Measurements from ENCODE around the gene NEURL1.

The NEURL1 gene

DNA sequence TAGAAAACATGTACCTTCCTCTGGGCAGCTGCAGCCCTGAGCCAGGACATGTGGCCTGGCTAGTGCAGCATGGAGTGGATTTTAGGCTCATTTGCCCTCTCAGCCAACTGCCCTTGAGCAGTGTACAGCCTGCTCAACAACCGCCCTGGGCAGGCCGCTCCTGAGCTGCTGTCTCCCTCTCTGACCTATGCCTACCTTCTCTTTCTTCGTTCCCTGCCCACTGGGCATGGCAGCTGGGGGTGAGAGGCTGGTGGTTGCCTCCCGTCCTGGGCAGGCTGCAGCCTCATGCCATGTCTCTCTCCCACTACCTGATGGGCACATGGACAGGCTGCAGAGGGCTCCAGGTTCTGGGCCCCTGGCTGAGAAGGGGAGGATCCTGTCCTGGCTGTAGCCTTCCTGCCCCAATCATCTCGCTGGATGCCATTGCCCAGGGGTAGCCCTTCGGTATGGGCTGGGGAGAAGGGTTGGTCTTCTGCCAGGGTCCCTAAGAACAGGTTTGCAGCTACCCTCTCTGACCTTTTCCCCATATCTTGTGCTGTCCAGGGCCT is 97.3 kb downstream of the NEURL1 start:
- no peaks in the 10 kb centered on the region for H3K36me3 ChIP-seq (ENCODE audit: control insufficient read depth, insufficient read depth, low read length)
- H3K27me3 ChIP-seq (ENCODE audit: control insufficient read depth, insufficient read depth, low read length): no peaks in the 10 kb centered on the region
- no peak overlapping the region for H3K4me3 ChIP-seq (ENCODE audit: low read depth, low read length)
- H3K9ac ChIP-seq (ENCODE audit: low read depth, low read length): no peak overlapping the region
- no peaks in the 10 kb centered on the region for H3K9me3 ChIP-seq (ENCODE audit: control insufficient read depth, insufficient read depth, low read length)
- no peaks in the 10 kb centered on the region for H3K4me1 ChIP-seq (ENCODE audit: control insufficient read depth, insufficient read depth, low read length)

DNA sequence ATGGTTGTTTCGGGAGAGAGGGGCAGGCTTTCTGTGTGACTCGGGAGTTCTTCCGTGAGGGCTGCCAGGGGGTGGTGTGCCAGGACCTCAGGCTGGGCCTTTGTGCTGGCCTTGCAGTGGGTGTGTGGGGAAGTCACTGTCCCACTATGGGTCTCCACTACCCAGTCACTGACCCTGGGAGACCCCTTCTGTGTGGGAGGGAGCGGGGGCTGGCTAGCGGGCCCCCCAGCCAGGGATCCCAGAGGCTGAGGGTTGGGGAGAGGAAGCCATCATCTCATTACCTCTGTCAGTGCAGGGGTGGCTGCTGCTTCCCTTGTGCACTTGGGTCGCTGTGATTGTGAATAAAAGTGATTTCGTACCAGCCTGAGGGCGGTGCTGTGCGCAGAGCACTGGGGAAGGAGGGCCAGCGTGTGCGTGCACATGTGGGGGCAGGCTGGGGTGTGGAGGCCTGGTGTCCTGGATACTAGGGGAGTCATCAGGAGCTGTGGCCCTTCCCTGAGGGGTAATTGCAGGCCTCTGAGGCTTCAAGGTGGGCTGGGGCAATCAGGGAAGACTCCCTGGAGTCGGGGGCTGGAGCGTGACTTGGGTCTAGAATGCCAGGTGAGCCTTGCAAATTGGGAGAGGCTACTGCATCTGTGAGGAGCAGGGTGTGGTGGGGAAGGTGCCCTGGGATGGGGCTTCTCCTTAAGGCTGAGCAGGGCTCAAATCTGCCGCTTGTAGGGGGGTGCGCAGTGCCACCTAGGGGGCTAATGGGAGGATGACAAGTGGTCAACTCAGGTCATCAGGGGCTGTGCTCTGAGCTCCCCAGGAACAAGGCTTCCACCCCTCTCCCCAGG is 98.9 kb downstream of the NEURL1 start:
- Histone ChIP-seq H3K4me3 (ENCODE audit: low read depth, low read length) (no peak overlapping the region), H3K36me3 (ENCODE audit: control insufficient read depth, insufficient read depth, low read length) (no peaks in the 10 kb centered on the region), H3K9me3 (ENCODE audit: control insufficient read depth, insufficient read depth, low read length) (no peaks in the 10 kb centered on the region), H3K4me1 (ENCODE audit: control insufficient read depth, insufficient read depth, low read length) (no peaks in the 10 kb centered on the region), H3K27me3 (ENCODE audit: control insufficient read depth, insufficient read depth, low read length) (no peaks in the 10 kb centered on the region), H3K9ac (ENCODE audit: low read depth, low read length) (no peak overlapping the region)

DNA sequence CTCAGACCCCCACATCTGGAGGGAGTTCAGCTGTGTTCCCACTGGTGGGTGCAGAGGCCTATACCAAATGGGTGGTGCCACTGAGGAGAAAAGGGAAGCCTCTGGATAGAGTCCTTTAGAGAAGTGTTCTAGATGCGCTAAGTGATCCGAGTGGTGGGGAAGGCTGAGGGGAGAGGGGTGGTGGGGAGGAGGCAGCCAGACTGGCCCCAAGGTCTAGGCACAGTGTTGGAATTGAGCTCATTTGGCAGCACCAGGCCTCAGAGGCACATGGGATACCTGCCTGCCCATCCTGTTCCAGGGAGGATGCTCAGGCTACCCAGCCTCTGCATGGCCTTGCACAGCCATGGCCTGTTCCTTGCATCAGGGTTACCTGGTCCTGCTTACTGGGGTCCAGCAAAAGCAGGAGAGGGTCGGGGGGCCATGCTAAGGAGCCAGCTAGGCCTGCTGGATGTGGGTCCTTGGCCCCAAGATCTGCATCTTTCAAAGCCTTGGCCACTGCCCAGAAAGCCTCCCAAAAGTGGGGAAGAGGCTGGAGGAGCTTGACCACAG is 99.6 kb downstream of the NEURL1 start:
- Histone ChIP-seq H3K36me3 (ENCODE audit: control insufficient read depth, insufficient read depth, low read length) (no peaks in the 10 kb centered on the region), H3K9ac (ENCODE audit: low read depth, low read length) (no peak overlapping the region), H3K4me1 (ENCODE audit: control insufficient read depth, insufficient read depth, low read length) (no peaks in the 10 kb centered on the region), H3K4me3 (ENCODE audit: low read depth, low read length) (no peak overlapping the region), H3K9me3 (ENCODE audit: control insufficient read depth, insufficient read depth, low read length) (no peaks in the 10 kb centered on the region), H3K27me3 (ENCODE audit: control insufficient read depth, insufficient read depth, low read length) (no peaks in the 10 kb centered on the region)

DNA sequence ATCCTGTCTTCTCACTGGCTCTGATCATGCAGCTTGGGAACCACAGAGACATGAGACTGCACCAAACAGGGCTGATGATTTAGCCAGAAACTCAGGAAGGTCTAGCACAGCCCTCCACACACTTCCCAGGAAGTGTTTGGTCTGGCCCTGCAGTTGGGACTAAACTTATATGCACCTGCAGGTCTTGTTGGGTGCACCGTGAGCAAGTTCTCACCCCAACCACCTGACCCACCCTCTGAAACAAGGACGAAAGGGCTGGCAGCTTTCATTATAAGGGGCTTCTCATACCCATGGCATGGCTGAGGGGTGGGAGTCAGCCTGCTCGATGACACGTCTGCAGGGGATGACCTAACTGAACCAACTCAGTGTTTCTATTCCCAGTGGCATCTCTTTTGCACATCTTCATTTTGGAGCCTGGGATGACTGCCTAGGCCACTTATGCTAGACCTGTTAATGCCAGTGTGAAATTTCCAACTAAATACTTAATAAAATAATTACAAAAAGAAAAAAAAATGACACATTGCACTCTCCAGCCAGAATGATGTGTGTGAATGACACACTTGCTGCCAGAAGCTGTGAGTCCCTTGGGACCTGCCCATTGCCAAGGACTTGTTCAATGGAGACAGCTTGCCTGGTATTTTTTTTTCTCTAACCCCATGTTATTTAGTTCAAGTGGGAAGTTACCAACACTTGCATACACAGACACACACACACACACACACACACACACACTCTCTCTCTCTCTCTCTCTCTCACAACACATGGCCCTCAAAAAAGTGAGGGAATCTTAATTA is 102.6 kb downstream of the NEURL1 start:
- no peak overlapping the region for H3K4me3 ChIP-seq (ENCODE audit: low read depth, low read length)
- no peaks in the 10 kb centered on the region for H3K9me3 ChIP-seq (ENCODE audit: control insufficient read depth, insufficient read depth, low read length)
- no peaks in the 10 kb centered on the region for H3K4me1 ChIP-seq (ENCODE audit: control insufficient read depth, insufficient read depth, low read length)
- no peaks in the 10 kb centered on the region for H3K36me3 ChIP-seq (ENCODE audit: control insufficient read depth, insufficient read depth, low read length)
- H3K27me3 ChIP-seq (ENCODE audit: control insufficient read depth, insufficient read depth, low read length): no peaks in the 10 kb centered on the region
- H3K9ac ChIP-seq (ENCODE audit: low read depth, low read length): no peak overlapping the region

DNA sequence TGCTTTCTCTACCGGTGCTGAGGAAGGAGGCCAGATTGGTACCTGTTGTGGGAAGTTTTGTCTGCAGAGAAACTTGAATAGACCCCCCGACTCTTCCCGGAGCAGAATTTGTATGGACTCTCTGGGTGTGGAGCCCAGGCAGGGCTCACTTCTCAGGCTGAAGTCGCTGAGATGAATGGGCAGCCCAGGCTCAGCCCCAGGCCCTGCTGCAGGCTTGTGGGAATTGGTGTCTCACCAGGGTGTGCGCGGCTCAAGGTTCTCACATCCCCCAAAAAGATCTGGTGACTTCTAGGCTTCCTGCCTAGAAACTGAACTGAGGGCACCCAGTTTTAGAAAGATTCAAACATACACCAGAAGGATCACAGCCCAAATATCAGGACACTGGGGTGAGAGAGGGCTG is 103.5 kb downstream of the NEURL1 start:
- no peak overlapping the region for H3K4me3 ChIP-seq (ENCODE audit: low read depth, low read length)
- no peaks in the 10 kb centered on the region for H3K9me3 ChIP-seq (ENCODE audit: control insufficient read depth, insufficient read depth, low read length)
- no peaks in the 10 kb centered on the region for H3K4me1 ChIP-seq (ENCODE audit: control insufficient read depth, insufficient read depth, low read length)
- H3K27me3 ChIP-seq (ENCODE audit: control insufficient read depth, insufficient read depth, low read length): no peaks in the 10 kb centered on the region
- no peaks in the 10 kb centered on the region for H3K36me3 ChIP-seq (ENCODE audit: control insufficient read depth, insufficient read depth, low read length)
- H3K9ac ChIP-seq (ENCODE audit: low read depth, low read length): no peak overlapping the region

DNA sequence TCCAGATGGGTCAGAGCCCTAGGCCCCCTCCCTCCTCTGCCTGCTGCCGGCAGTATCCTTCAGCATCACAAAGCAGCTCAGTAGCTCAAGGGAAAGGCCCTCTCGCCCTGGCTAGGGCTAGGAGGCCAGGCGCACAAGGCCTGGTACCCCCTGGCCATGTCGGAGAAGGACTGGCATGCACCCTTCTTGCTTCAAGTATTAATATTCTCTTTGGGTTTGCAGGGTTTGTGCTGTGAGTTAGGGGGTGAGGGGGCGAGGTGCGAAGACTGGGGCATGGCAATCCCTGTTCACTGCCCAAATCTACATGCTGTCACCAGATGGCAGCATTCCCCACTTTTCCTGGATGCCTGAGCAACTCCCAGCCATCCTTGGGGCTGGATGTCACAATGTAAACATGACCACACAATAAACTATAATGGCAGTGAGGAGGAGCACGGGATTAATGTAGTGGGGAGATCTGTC is 105.2 kb downstream of the NEURL1 start:
- Histone ChIP-seq H3K4me1 (ENCODE audit: control insufficient read depth, insufficient read depth, low read length) (no peaks in the 10 kb centered on the region), H3K9me3 (ENCODE audit: control insufficient read depth, insufficient read depth, low read length) (no peaks in the 10 kb centered on the region), H3K27me3 (ENCODE audit: control insufficient read depth, insufficient read depth, low read length) (no peaks in the 10 kb centered on the region), H3K9ac (ENCODE audit: low read depth, low read length) (no peak overlapping the region), H3K36me3 (ENCODE audit: control insufficient read depth, insufficient read depth, low read length) (no peaks in the 10 kb centered on the region), H3K4me3 (ENCODE audit: low read depth, low read length) (no peak overlapping the region)

DNA sequence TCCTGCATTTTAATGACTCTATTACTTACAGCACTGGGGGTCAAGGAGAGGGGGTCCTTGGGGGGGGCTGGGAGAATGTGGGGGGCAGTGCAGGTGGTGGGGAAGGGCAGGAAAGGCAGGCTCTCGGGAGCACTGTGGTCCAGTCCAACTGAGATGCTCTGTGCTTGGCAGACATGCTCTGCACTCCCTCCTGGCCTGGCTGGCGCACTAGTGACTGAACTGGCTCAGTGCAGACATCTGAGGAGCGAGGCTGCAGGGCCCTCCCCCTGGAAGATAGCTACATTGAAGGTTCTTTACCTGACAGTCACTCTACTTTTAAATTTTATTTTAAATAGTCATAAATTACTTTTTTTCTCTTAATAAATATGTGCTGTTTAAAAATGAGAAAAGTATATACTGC is 105.7 kb downstream of the NEURL1 start:
- Histone ChIP-seq H3K36me3 (ENCODE audit: control insufficient read depth, insufficient read depth, low read length) (no peaks in the 10 kb centered on the region), H3K27me3 (ENCODE audit: control insufficient read depth, insufficient read depth, low read length) (no peaks in the 10 kb centered on the region), H3K4me3 (ENCODE audit: low read depth, low read length) (no peak overlapping the region), H3K4me1 (ENCODE audit: control insufficient read depth, insufficient read depth, low read length) (no peaks in the 10 kb centered on the region), H3K9ac (ENCODE audit: low read depth, low read length) (no peak overlapping the region), H3K9me3 (ENCODE audit: control insufficient read depth, insufficient read depth, low read length) (no peaks in the 10 kb centered on the region)

DNA sequence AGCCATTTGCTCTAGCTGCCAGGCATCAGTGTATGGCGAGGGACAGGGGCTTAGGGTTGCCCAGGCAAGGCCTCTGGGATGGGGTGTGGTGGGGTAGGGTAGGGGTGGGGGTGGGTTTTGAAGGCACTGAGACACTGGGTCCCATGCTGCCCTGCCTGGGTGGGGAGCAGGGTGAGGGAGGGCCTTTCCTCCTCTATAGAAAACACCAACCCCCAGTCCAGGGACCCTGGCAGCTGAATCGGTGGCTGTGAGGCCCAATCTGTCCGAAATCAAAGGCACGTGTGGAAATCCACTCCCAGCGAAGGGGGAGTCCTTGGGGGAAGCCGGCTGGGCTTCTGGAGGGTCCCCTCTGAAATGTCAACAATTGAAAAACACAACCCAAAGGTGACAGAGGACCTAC is 106.4 kb downstream of the NEURL1 start:
- no peaks in the 10 kb centered on the region for H3K4me1 ChIP-seq (ENCODE audit: control insufficient read depth, insufficient read depth, low read length)
- no peaks in the 10 kb centered on the region for H3K36me3 ChIP-seq (ENCODE audit: control insufficient read depth, insufficient read depth, low read length)
- H3K27me3 ChIP-seq (ENCODE audit: control insufficient read depth, insufficient read depth, low read length): no peaks in the 10 kb centered on the region
- no peak overlapping the region for H3K9ac ChIP-seq (ENCODE audit: low read depth, low read length)
- no peak overlapping the region for H3K4me3 ChIP-seq (ENCODE audit: low read depth, low read length)
- H3K9me3 ChIP-seq (ENCODE audit: control insufficient read depth, insufficient read depth, low read length): no peaks in the 10 kb centered on the region

DNA sequence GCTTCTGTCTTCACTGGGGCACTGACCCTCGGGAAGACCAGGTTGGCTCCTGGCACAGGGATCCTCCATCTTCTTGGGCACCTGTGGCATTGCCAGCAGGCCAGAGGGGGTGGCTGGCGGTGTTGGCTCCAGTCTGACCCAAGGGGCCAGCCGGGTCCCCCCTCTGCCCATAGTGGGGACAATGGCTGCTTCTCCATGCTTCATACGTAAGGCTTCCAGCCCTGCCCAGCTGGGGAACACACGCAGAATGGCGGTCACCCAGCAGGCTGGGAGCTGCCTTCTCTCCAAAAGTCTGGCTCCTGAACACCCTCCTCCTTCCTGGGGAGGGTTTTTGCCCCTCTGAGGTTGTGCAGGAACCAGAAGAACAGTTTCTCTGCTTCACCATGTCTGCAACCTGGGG is 106.8 kb downstream of the NEURL1 start:
- Histone ChIP-seq H3K9me3 (ENCODE audit: control insufficient read depth, insufficient read depth, low read length) (no peaks in the 10 kb centered on the region), H3K9ac (ENCODE audit: low read depth, low read length) (no peak overlapping the region), H3K4me1 (ENCODE audit: control insufficient read depth, insufficient read depth, low read length) (no peaks in the 10 kb centered on the region), H3K27me3 (ENCODE audit: control insufficient read depth, insufficient read depth, low read length) (no peaks in the 10 kb centered on the region), H3K4me3 (ENCODE audit: low read depth, low read length) (no peak overlapping the region), H3K36me3 (ENCODE audit: control insufficient read depth, insufficient read depth, low read length) (no peaks in the 10 kb centered on the region)

DNA sequence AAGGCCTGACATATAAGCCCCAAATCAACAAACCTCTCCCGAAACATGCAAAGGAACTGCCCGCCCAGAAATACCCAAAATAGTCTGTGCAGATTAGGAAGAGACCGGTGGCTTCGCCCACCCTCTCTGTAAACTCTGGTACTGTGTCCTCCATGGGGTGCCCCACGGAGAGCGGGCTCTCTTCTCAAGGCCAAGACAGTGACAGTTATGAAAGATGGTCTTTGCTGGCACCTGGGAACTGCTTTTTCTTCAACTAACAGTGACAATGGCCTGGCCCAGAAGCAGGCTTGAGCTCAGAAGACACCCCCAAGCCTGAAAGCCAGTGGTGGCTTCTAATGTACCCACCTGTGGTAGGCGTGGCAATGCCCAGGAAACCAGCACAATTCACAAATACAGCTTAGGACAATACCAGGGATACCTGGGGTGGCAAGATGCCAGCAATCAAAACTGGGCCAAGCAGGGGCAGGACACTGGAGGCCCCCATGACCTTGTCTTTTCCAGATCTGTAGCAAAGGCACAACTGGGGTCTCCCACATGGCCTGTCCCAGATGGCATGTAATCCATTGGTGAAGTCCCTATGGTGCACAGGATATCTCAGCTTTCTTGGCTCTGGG is 107.6 kb downstream of the NEURL1 start:
- H3K4me1 ChIP-seq (ENCODE audit: control insufficient read depth, insufficient read depth, low read length): no peaks in the 10 kb centered on the region
- H3K36me3 ChIP-seq (ENCODE audit: control insufficient read depth, insufficient read depth, low read length): no peaks in the 10 kb centered on the region
- no peaks in the 10 kb centered on the region for H3K27me3 ChIP-seq (ENCODE audit: control insufficient read depth, insufficient read depth, low read length)
- no peak overlapping the region for H3K9ac ChIP-seq (ENCODE audit: low read depth, low read length)
- H3K4me3 ChIP-seq (ENCODE audit: low read depth, low read length): no peak overlapping the region
- no peaks in the 10 kb centered on the region for H3K9me3 ChIP-seq (ENCODE audit: control insufficient read depth, insufficient read depth, low read length)

DNA sequence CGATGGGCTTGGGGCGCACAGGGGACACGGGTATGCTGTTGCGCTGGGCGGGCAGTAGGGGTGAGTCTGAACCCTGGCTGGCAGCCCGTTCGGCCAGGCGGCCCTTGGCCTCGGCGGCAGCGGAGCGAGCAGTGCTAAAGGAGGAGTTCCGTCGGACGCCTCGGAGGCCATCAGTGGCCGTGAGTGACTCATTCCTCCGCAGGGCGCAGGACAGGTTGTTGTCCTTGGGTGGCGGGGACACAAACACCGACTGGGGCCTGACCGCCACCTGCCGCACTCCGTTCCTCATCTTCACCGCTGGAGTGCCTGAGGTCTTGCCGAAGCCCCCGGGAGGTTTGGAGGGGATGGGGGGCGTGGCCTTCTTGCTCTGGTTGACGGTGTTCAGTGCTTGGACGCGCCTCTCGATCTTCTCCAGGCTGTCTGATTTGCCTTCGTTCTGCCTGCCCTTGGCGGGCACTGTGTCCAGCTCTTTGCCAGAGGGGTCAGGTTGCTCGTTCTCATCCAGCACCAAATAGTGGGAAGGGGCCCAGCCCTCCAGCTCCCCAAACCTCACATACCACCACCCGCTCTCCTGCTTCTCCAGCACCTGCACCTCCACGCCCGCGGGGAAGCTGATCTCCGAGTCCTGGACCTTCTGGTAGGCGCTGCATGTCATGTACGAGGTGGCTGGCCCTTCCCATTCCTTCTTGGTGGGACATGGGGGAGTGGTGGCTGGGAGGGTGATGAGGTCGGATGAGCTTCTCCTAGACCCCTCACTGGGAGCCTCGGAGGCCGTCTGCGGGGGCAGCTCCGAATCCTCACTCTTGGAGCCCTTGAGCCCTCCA is 108.7 kb downstream of the NEURL1 start:
- Histone ChIP-seq H3K4me1 (ENCODE audit: control insufficient read depth, insufficient read depth, low read length) (no peaks in the 10 kb centered on the region), H3K27me3 (ENCODE audit: control insufficient read depth, insufficient read depth, low read length) (no peaks in the 10 kb centered on the region), H3K36me3 (ENCODE audit: control insufficient read depth, insufficient read depth, low read length) (no peaks in the 10 kb centered on the region), H3K4me3 (ENCODE audit: low read depth, low read length) (no peak overlapping the region), H3K9me3 (ENCODE audit: control insufficient read depth, insufficient read depth, low read length) (no peaks in the 10 kb centered on the region), H3K9ac (ENCODE audit: low read depth, low read length) (no peak overlapping the region)
